Measurements from ENCODE around the gene SMURF2.
"Not testable (repeated sequence)": the region's sequence is repeated elsewhere in the genome, so short reads cannot be mapped to it uniquely, and the experiment has no call there.

The SMURF2 gene

DNA sequence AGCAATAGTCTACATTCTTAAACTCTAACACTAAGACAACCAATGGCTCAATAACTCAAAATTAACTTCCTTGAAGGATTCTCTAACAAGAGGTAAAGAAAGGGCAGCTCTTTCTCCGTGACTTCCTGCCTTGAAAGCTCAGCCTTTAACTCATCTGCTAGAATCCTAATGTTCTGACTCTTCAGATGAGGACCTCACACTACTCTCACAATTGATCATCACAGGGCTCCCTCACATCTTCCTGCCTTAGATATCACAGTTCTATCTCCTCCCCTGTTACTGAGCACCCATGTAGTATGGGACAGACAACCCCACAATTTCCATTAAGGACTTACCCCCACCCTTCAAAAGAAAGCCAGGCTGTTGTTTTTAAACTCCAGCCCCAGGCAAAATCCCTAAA is 33.5 kb downstream of the SMURF2 start:
- no peak for DNase-seq

DNA sequence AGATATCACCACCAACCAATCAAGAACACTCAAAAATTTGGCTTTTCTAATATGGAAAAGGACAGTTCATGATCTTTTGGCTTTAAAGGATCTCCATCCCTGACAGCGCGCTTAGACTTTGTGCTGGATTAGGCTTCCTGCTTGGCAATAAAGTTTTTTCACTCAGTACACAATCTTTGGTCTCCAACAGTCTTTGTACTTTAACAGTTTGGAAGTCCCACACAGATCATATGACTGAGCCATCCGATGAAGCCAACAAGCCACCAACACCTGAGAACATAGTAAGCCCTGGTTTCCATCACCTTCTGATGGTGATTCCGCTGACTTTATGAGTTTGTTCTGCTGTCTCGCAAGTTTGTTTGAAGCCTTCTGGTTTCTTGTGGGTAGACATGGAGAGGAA is 34.3 kb downstream of the SMURF2 start:
- DNase-seq: no peak

DNA sequence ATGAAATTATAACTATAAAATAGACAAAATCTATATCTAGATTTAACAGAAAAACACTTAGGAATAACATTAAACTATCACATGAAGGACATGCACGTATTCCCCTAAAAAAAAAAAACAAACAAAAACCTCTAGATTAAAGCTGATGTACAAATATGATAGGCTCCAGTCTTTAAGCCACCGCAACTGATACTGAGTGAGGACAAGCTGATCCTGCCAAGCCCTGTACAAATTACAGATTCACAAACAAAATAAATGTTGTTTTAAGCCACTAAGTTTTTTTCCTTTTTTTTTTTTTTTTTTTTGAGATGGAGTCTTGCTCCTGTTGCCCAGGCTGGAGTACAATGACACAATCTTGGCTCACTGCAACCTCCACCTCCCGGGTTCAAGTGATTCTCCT is 35.3 kb downstream of the SMURF2 start:
- DNase-seq: no peak

DNA sequence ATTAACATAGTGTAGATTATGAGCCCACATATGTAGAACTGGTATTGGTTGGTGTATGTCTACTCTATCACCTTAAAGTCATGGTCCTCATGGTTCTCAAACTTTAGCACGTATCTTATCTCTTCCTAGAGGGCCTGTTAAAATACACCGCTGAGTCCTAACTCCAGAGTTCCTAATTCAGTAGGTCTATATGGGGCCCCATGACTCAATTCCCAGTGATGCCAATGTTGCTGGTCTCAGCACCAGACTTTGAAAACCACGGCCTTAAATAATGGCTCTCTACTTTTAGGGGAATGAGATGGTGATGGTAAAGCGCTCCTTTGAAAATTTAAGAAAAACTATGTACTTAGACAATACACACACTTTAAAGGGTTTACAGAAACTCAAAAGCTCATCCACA is 36.6 kb downstream of the SMURF2 start:
- no peak for DNase-seq

DNA sequence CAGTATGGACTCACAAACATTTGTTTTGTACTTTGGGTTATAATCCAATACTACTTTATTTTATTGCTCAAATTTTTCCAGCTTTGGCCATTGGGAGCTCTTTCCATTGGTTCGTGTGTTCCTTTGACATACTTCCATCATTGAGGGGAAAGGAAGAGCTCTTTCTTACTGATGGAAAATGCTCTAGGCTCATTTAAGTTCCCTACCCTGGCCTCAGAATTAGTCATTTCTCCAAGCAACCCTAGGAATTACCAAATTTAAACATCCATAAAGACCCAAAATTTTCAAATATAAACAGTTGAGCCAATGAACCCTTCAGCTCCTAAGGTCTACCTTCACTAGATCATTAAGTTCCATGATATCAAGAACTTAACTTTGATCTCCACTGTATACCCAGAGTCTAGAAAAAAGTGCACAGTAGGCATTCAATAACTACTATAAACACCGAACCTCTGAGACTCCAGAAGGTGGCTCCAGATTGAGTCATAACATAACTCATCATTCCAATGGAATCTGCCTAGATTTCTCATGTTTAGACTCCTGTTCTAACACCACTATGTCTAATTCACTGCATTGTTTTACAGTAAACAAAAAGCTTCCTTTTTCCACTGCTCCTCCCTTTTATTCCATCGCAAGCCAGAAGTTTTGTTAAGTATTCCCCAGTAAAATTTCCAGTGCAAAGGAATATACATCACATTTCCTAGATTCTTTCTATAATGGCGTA is 39.0 kb downstream of the SMURF2 start:
- no peak for DNase-seq

DNA sequence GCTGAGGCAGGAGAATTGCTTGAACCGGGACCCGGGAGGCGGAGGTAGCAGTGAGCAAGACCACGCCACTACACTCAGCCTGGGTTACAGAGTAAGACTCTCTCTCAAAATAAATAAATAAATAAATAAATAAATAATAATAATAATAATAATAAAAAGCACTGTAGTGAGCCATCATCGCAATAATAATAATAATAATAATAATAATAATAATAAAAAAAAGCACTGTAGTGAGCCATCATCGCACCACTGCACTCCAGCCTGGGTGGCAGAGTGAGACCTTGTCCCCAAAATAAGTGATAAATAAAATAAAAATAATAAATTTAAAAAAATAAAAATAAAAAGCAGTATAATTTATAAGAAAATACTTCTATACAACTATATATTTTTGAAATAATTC is 40.3 kb downstream of the SMURF2 start:
- DNase-seq: no peak

DNA sequence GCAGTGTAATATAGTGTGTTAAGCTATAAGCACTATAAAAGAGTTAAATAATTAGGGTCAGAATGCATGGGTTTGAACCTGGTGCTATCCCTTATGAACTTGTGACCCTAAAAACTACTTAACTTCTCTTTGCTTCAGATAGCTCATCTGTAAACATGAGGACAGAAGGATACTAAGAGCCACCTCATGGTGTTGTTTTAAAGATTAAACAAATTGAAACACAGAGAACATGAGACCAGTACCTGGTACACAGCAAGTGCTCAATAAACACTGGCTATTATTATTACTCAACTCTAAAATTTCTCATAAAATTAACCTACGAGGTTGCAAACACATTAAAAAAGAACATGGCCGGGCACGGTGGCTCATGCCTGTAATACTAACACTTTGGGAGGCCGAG is 43.3 kb downstream of the SMURF2 start:
- no peak for DNase-seq

DNA sequence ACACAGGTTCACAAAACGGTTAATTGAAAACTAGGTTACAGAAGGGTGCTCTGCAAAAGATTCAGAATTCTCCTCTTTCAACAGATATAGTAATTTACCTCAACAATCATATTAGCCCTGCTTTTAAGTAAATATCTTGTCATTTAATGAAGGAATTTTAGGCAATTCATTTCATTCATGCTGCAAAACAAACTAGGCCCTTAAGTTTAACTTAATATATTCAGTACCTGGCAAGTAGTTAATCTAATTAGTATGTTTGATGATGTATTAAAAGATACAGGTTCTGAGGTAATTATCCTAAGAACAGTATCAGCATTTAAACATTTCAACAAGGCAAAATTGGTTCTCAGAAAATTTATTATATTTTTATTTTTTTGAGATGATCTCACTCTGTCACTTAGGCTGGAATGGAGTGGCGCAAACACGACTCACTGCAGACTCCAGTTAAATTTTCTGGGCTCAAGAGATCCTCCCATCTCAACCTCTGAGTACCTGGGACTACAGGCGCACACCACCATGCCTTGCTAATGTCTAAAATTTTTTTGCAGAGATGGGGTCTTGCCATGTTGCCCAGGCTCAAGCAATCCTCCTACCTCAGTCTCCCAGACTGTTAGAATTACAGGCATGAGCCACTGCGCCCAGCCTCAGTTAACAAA is 44.9 kb downstream of the SMURF2 start:
- no peak for DNase-seq

DNA sequence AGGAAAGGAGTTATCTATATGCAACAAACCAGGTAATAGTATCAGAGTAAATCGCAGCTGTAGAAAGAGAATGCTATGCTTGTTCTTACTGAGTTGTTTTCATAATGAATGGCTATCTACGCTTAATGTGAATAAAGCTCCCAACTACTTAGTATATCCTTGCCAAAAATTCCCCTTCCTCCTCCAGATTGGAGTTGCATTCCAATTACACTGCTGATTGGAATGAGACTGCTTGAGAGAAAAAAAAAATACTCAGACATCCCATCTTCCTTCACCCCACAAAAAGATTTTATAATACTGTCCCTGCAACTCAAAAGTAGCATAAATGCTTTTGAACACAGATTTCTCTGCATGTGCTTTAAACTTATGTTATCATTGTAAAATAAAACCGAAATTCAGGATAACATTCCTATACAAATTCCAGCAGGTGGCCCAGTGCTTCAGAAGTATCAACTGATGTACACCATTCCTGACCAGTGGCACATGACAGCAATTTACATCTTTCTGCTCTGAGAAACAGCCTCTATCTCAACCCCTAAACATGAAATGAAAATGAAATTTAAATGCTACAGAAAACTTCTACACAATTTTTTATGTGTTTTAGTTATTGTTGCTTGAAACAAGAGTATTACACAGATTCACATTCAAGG is 47.0 kb downstream of the SMURF2 start:
- DNase-seq: no peak

DNA sequence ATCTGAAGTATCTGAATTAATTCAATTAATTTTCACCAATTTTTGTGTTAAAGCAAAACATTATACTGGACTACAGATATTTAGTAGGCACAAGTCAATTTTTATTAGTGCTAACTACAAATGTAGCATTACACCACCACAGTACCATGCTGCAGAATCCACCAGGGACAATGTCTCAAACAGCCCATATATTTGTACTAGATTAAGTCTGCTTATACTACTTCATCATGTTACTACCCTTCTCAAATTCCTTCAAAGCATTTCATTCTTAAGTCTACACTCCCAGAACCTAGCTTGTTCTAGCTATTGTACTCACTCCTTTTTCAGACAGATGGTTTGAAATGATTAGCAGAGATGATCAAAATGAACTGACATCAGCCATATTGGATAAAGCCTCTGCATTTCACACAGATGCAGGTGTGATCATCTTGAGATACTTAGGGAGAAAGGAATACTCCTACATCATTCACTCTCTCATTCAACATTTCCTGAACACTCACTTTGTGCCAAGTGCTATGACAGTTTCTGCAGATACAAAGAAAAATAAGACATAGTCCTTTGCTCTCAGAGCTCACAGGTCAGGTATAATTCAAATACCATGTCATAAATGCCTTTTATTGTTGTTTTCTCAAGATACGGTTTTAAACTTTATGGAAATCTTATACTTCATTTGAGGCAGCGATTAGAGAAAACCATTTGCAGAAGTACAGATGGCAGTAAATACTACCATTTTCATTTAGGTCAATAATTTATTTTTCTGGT is 47.7 kb downstream of the SMURF2 start:
- no peak for DNase-seq

DNA sequence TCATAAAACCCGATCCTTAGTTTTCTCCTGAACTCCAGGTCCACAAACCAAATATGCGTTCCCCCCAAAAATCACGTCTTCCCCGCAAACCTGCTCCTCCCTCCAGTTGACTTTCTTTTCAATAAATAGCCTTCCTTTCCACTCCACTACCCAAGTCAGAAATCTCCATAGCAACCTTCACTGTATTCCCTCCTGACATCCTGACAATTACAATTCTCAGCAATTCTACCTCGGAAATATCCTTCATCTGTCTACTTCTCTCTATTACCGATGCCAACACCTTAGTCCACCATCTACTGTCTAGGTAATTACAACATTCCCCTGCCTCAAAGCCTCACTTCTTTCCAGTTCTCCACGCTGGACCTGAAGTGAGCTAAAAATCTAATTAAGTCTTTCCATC is 50.7 kb downstream of the SMURF2 start:
- no peak for DNase-seq

DNA sequence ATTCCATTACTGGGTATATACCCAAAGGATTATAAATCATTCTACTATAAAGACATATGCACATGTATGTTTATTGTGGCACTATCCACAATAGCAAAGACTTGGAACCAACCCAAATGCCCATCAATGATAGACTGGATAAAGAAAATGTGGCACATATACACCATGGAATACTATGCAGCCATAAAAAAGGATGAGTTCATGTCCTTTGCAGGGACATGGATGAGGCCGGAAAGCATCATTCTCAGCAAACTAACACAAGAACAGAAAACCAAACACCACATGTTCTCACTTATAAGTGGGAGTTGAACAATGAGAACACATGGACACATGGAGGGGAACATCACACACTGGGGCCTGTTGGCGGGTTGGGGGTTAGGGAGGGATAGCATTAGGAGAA is 51.9 kb downstream of the SMURF2 start:
- DNase-seq: not testable (repeated sequence)

DNA sequence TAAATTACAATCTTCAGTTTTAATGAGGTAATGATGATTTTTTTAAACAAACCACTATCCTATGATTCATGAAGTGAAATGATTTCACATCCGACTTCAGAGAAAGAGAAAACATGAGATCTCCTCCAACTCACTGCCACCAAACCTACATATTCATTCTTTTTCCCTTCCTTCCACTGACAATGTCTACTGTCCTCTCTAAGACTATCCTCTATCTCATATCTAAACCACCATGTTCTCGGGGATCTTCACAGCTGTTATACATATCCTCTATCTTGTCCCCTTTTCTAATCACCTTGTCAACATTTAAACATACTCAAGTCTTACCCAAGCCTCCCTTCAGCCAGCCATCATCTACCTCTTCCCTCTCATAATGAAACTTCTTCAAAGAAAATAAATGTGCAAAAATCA is 53.5 kb downstream of the SMURF2 start:
- DNase-seq: no peak

DNA sequence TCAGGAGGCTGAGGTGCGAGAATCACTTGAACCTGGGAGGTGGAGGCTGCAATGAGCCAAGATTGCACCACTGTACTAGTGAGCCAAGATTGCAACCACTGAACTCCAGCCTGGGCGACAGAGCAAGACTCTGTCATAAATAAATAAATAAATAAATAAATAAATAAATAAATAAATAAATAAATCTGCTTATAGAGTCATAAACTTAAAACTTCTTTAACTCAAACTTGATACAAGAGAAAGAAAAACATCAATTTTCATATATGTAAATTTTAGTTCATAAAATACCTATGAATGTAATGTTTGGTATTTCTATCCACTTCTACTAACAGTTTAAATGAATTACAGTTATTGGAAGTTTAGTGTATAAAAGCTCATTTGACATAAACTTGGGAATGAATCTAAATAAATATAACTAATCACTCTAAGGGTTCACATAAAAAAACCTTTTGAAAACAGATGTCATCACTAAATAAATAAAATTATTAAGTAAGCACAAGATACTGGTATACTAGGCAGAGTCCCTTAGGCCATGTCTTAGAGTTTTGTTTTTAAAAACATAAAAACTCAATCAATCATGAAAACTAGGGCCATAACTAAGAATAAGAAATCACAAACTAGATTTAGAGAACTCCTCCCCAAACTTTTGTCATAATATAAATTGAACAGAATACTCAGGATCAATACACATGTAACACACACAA is 54.1 kb downstream of the SMURF2 start:
- DNase-seq: no peak

DNA sequence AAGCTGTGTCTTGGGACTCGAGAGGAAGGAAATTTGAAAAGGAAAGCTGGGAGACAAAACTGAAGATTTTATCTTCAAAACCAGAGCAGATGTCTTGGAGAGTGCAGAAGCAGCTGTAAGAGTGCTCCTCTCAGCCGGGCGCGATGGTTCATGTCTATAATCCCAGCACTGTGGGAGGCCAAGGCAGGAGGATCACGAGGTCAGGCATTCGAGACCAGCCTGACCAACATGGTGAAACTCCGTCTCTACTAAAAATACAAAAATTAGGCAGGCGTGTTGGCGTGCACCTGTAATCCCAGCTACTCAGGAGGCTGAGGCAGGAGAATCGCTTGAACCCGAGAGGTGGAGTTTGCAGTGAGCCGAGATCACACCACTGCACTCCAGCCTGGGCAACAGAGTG is 57.6 kb downstream of the SMURF2 start:
- DNase-seq: peak; percentile 44

DNA sequence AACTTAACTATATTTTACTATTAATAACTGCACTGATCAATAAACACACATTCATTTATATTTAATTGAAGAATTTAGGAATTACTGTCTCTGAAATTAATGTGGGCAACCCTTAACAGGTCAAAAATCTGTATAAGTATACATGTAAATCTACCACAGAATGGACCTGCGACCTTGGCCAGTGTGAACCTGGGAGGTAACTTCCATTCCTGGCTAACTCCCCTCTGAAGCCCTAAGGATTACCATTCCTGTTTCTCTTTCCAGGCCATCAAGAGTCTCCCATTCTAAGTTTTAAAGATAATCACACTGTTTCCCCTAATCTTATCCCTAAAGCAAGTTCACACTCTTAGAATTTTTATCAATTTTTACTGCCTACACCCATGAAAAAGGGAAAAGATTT is 58.1 kb downstream of the SMURF2 start:
- peak; percentile 43 for DNase-seq

DNA sequence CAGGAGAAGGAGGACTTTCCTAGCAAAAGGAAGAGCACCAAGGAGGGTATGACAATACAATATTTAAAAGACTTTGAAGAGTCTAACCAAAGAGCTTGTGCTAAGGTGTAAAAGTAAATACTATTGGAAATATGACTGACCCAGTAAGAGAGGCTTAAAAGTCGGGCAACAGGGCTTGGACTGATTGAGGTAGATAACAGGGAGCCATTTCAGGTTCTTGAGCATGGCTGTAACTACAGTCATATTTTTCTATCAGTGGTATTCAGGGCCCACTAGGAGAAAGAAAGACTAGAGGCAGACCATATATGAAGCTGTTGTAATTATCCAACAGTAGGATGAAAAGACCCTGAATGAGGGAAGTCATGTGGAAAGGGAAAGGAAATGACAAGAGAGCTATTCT is 62.3 kb downstream of the SMURF2 start:
- peak; percentile 45 for DNase-seq

DNA sequence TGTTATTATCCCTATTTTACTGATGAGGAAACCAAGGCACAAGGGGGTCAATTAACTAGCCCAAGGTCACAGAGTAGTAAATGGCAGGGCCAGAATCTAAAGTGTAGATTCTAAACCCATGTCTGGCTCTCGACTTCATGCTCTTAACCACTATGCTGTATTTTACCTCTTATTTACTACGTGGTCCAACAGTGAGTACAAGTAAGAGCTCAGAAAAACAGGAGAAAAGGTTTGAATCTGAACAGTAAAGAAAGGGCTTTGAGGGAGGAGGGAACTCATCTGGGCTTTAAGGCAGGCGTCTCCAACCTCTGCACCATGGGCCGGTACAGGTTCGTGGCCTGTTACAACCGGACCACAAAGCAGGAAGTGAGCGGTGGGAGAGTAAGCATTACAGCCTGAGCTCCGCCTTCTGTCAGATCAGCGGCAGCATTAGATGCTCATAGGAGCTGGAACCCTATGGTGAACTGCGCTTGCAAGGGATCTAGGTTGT is 62.9 kb downstream of the SMURF2 start:
- peak; percentile 85 for DNase-seq

DNA sequence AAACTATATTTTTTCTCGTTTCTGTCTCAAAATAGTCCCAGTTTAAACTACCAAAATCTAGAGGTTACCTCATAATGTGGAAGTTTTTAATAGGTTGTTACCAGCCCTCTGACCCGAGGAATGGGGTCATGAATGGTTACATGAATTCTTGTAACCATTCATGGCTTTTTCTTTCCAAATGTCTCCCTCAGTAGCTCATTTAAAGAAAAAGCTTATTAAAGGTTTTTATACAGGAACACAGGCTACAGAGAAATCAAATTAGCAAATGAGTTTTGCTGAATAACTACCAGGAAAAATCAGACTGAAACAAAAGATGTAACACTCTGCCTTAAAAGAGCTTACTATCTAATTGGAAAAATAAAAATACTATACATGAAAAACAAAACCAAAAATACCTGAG is 63.4 kb downstream of the SMURF2 start:
- peak; percentile 23 for DNase-seq

DNA sequence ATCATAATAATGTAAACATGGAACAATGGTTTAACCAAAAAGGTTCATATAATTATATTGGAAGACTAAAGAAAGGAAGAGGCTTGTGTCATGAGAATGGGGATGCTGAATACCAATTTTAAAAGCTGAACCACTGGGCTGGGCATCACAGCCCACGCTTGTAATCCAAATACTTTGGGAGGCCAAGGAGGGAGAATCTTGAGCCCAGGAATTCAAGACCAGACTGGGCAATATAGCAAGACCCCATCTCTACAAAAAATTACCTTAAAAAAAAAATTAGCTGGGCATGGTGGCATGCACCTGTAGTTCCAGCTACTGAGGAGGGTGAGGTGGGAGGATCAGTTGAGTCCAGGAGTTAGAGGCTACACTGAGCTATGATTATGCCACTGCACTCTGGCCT is 65.1 kb downstream of the SMURF2 start:
- DNase-seq: no peak

DNA sequence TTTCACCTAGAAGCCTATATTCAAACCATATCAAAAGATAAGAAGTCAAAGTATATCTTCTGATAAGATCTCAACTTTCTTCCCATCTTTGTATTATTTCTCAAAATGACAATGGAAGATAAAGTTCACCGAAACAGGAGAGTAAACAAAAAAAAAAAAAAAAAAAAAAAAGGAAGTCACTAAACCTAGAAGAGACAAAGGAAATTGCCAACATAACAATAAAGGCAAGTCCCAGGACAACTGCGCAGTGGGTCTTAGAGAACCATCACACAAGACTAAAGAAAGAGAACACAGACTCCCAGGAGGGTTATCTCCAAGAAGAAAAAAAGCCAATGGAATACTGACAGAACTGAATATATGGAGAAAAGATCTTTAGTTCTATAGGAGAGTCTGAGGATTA is 65.7 kb downstream of the SMURF2 start:
- DNase-seq: peak; percentile 15

DNA sequence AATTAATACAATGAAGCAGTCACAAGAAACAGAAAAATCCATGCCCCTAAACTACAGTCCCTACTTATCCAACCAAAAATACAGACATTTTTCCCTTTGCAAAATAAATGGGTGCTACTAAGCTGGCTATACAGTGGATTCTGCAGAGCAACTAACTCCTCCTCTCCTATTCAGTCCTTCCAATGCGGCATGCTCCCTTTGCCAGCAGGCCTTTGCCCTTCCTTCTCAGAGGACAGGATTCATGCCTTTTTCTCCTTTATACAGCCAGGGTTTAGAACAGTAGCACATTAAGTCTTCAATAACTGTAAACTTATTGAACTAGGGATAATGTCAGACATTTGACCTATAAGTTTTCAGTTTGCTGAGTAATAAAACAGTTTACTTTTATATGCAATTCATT is 70.2 kb downstream of the SMURF2 start:
- DNase-seq: no peak

DNA sequence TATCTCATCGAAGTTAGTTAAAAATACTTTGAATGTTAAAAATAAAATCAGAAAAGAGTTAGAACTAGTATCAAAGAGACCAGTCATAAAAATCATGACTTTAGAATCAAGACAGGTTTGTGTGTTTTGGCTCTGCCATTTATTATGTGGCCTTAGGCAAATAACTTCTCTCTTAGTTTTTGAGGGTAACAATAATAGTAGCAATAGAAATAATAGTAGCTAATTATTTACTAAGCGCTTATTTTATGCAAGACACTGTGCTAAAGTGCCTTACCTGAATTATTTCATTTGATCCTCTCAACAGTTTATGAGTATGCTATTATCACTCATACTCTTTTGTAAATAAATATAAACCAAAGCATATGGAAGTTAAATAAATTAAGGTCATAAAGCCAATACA is 77.0 kb downstream of the SMURF2 start:
- DNase-seq: no peak
